ENCODE measurements around the gene PRKAG2. TPM values are rescaled to one million over a fixed set of nuclear protein-coding genes. Genes with fewer than 3 reads are reported as not detected.
A peak's percentile ranks its signal among the peaks of the same experiment; 100 is the strongest.

Gene PRKAG2
- total and polyA plus RNA-seq, 2 experiments from 2014 or later, result 9.1 to 14.9 TPM

DNA sequence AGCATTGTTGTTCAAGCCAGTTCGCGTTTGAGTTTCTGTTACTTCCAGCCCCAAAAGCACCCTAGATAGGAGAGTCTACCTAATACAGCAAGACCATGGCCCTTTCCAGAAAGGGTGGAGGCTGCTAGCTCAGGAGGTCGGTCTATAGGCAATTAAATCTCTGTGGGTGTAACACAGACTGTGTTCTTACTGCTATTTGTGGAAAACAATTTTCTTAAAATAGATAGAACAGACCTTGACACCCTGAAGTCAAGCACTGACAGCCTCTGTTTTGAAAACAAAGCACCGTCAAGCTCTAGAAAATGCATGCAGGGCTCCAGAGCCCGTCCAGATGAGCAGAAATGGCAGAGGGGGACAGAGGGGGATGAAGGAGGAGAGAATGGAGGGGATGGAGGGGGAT is 156.6 kb downstream of the PRKAG2 start:
- Mint-ChIP-seq H3K4me3 (no peak overlapping the region), H3K27me3 (ENCODE audit: insufficient read depth, low read depth, poor library complexity) (peaks cover 5% of the 10 kb centered on the region), H3K27ac (no peak overlapping the region), H3K9me3 (no peaks in the 10 kb centered on the region; the same call in 2 of the 3 replicates), H3K4me1 (peaks cover 5% of the 10 kb centered on the region; the same call in 2 of the 3 replicates), H3K36me3 (ENCODE audit: low read depth) (no peaks in the 10 kb centered on the region)
- no peaks in the 10 kb centered on the region for H3F3A ChIP-seq (replicated peaks; ENCODE audit: low read depth)
- no peak for TF ChIP-seq EZH2 (IDR thresholded peaks at IDR 0.05; ENCODE audit: low read depth, unreplicated experiment)
- TF ChIP-seq, protein P1, sequence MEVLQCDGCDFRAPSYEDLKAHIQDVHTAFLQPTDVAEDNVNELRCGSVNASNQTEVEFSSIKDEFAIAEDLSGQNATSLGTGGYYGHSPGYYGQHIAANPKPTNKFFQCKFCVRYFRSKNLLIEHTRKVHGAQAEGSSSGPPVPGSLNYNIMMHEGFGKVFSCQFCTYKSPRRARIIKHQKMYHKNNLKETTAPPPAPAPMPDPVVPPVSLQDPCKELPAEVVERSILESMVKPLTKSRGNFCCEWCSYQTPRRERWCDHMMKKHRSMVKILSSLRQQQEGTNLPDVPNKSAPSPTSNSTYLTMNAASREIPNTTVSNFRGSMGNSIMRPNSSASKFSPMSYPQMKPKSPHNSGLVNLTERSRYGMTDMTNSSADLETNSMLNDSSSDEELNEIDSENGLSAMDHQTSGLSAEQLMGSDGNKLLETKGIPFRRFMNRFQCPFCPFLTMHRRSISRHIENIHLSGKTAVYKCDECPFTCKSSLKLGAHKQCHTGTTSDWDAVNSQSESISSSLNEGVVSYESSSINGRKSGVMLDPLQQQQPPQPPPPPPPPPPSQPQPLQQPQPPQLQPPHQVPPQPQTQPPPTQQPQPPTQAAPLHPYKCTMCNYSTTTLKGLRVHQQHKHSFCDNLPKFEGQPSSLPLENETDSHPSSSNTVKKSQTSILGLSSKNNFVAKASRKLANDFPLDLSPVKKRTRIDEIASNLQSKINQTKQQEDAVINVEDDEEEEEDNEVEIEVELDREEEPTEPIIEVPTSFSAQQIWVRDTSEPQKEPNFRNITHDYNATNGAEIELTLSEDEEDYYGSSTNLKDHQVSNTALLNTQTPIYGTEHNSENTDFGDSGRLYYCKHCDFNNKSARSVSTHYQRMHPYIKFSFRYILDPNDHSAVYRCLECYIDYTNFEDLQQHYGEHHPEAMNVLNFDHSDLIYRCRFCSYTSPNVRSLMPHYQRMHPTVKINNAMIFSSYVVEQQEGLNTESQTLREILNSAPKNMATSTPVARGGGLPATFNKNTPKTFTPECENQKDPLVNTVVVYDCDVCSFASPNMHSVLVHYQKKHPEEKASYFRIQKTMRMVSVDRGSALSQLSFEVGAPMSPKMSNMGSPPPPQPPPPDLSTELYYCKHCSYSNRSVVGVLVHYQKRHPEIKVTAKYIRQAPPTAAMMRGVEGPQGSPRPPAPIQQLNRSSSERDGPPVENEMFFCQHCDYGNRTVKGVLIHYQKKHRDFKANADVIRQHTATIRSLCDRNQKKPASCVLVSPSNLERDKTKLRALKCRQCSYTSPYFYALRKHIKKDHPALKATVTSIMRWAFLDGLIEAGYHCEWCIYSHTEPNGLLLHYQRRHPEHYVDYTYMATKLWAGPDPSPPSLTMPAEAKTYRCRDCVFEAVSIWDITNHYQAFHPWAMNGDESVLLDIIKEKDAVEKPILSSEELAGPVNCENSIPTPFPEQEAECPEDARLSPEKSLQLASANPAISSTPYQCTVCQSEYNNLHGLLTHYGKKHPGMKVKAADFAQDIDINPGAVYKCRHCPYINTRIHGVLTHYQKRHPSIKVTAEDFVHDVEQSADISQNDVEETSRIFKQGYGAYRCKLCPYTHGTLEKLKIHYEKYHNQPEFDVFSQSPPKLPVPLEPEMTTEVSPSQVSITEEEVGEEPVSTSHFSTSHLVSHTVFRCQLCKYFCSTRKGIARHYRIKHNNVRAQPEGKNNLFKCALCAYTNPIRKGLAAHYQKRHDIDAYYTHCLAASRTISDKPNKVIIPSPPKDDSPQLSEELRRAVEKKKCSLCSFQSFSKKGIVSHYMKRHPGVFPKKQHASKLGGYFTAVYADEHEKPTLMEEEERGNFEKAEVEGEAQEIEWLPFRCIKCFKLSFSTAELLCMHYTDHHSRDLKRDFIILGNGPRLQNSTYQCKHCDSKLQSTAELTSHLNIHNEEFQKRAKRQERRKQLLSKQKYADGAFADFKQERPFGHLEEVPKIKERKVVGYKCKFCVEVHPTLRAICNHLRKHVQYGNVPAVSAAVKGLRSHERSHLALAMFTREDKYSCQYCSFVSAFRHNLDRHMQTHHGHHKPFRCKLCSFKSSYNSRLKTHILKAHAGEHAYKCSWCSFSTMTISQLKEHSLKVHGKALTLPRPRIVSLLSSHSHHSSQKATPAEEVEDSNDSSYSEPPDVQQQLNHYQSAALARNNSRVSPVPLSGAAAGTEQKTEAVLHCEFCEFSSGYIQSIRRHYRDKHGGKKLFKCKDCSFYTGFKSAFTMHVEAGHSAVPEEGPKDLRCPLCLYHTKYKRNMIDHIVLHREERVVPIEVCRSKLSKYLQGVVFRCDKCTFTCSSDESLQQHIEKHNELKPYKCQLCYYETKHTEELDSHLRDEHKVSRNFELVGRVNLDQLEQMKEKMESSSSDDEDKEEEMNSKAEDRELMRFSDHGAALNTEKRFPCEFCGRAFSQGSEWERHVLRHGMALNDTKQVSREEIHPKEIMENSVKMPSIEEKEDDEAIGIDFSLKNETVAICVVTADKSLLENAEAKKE (CRISPR knock-in tag; IDR thresholded peaks at IDR 0.05), result no peak
- DNase-seq (ENCODE audit: low spot score) (no peak), ATAC-seq (no peak)
- no peaks in the 10 kb centered on the region for H3K9me2 ChIP-seq (ENCODE audit: insufficient read depth)
- H3K27ac ChIP-seq (ENCODE audit: low read depth), result no peak overlapping the region
- H3K4me2 ChIP-seq, result no peak overlapping the region
- no peaks in the 10 kb centered on the region for H3K27me3 ChIP-seq (ENCODE audit: insufficient read depth)
- H4K20me1 ChIP-seq (replicated peaks; ENCODE audit: insufficient read depth), result no peaks in the 10 kb centered on the region
- peak overlapping the region; percentile 63; the same call in 1 of the 2 replicates for H2AFZ ChIP-seq
- H3K36me3 ChIP-seq (ENCODE audit: insufficient read depth), result no peaks in the 10 kb centered on the region
- H3K79me2 ChIP-seq (replicated peaks; ENCODE audit: insufficient read depth), result no peaks in the 10 kb centered on the region
- H3K4me3 ChIP-seq, result no peak overlapping the region
- H3K4me1 ChIP-seq (ENCODE audit: insufficient read depth), result no peaks in the 10 kb centered on the region

DNA sequence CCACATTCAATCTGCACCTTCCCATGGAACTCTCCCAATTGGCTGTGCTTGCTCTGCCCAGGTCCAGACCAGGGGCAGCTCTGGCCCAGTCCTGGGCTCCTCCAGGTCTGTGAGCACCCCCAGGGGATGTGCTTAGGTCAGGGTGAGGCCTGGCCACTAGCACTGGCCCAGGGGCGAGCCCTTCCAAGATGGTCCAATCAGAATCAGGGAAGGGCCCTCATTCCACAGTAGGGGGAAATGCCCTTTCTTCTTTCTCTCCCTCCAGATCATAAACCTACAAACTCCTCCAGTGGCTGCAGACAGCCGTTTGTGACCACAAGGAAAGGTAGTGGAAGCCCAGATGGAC is 157.0 kb downstream of the PRKAG2 start:
- Histone ChIP-seq H3K27ac (ENCODE audit: low read depth) (no peak overlapping the region), H3K27me3 (ENCODE audit: insufficient read depth) (no peaks in the 10 kb centered on the region), H3K4me2 (no peak overlapping the region), H3F3A (replicated peaks; ENCODE audit: low read depth) (no peaks in the 10 kb centered on the region), H3K4me3 (no peak overlapping the region), H3K36me3 (ENCODE audit: insufficient read depth) (no peaks in the 10 kb centered on the region), H2AFZ (peak overlapping the region; percentile 63; the same call in 1 of the 2 replicates), H3K9me2 (ENCODE audit: insufficient read depth) (no peaks in the 10 kb centered on the region), H3K79me2 (replicated peaks; ENCODE audit: insufficient read depth) (no peaks in the 10 kb centered on the region), H4K20me1 (replicated peaks; ENCODE audit: insufficient read depth) (no peaks in the 10 kb centered on the region), H3K4me1 (ENCODE audit: insufficient read depth) (no peaks in the 10 kb centered on the region)
- Mint-ChIP-seq H3K4me1 (peaks cover 5% of the 10 kb centered on the region; the same call in 2 of the 3 replicates), H3K36me3 (ENCODE audit: low read depth) (no peaks in the 10 kb centered on the region), H3K4me3 (no peak overlapping the region), H3K27ac (no peak overlapping the region), H3K9me3 (no peaks in the 10 kb centered on the region; the same call in 2 of the 3 replicates), H3K27me3 (ENCODE audit: insufficient read depth, low read depth, poor library complexity) (peaks cover 5% of the 10 kb centered on the region)
- DNase-seq (ENCODE audit: low spot score), result no peak
- ATAC-seq, result peak; percentile 51
- TF ChIP-seq JUNB (IDR thresholded peaks at IDR 0.05; ENCODE audit: unreplicated experiment), result no peak
- TF ChIP-seq, protein P2, sequence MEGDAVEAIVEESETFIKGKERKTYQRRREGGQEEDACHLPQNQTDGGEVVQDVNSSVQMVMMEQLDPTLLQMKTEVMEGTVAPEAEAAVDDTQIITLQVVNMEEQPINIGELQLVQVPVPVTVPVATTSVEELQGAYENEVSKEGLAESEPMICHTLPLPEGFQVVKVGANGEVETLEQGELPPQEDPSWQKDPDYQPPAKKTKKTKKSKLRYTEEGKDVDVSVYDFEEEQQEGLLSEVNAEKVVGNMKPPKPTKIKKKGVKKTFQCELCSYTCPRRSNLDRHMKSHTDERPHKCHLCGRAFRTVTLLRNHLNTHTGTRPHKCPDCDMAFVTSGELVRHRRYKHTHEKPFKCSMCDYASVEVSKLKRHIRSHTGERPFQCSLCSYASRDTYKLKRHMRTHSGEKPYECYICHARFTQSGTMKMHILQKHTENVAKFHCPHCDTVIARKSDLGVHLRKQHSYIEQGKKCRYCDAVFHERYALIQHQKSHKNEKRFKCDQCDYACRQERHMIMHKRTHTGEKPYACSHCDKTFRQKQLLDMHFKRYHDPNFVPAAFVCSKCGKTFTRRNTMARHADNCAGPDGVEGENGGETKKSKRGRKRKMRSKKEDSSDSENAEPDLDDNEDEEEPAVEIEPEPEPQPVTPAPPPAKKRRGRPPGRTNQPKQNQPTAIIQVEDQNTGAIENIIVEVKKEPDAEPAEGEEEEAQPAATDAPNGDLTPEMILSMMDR (conservative IDR thresholded peaks at IDR 0.05; ENCODE audit: low read depth in 2 of 2), result no peak
- TF ChIP-seq, protein P1 (CRISPR knock-in tag; IDR thresholded peaks at IDR 0.05), result no peak
